PC-9 (cell line): ENCODE results near the gene ACACA. TPM values are rescaled to one million over a fixed set of nuclear protein-coding genes. Genes with fewer than 3 reads are reported as not detected.
"Not testable (repeated sequence)": the region's sequence is repeated elsewhere in the genome, so short reads cannot be mapped to it uniquely, and the experiment has no call there.

Experiments used
- BruUV-seq: library from RNA; stranded (reverse); fragments of 400-500 nt; replicated peaks from 2 replicates; lab custom pipeline; 2021; lab: Mats Ljungman, UMichigan
- CTCF ChIA-PET: fragments of 300-600 bp; sonication (Branson Sonifier 250); formaldehyde crosslinking; loops from one replicate; lab custom pipeline; 2022; ENCODE audit warnings: antibody characterized with exemption; lab: Charles Lee
- POLR2A ChIA-PET: fragments of 300-600 bp; sonication (Branson Sonifier 250); formaldehyde crosslinking; loops from one replicate; lab custom pipeline; 2022; ENCODE audit warnings: antibody characterized with exemption; ENCODE audit not compliant: unreplicated experiment; lab: Charles Lee
- DNase-seq, 2 experiments: peaks; one replicate each; pipeline versions ENCODE4 v3.0.0 to v3.0.0-alpha.2; 2015 to 2022; ENCODE audit warnings: mixed read lengths in 1 of 2
- H2AFZ ChIP-seq: fragments of 200-600 bp; sonication (generic); 2 replicates; pipeline ENCODE4 v1.8.1; 2017; ENCODE audit warnings: antibody characterized with exemption
- H3F3A ChIP-seq: fragments of 200-600 bp; sonication (generic); 2 replicates; pipeline ENCODE4 v1.8.1; 2017; ENCODE audit warnings: antibody characterized with exemption, mild to moderate bottlenecking, low read depth; ENCODE audit not compliant: insufficient read depth
- H3K27ac ChIP-seq: fragments of 200-600 bp; sonication (generic); 2 replicates; pipeline ENCODE4 v1.6.1; 2016; ENCODE audit warnings: mixed run types
- H3K27me3 ChIP-seq: fragments of 200-600 bp; sonication (generic); 2 replicates; pipeline ENCODE4 v1.6.1; 2016; ENCODE audit warnings: low read depth, mixed run types; ENCODE audit not compliant: insufficient read depth
- H3K36me3 ChIP-seq: fragments of 200-600 bp; sonication (generic); 2 replicates; pipeline ENCODE4 v1.6.1; 2016; ENCODE audit warnings: low read depth, mixed run types
- H3K4me1 ChIP-seq: fragments of 200-600 bp; sonication (generic); replicated peaks from 2 replicates; pipeline ENCODE4 v1.6.1; 2016; ENCODE audit warnings: mixed run types; ENCODE audit not compliant: insufficient read depth
- H3K4me2 ChIP-seq: fragments of 200-600 bp; sonication (generic); 2 replicates; pipeline ENCODE4 v1.6.1; 2017; ENCODE audit warnings: mixed run types
- H3K4me3 ChIP-seq: fragments of 200-600 bp; sonication (generic); 2 replicates; pipeline ENCODE4 v1.6.1; 2016; ENCODE audit warnings: mixed run types
- H3K79me2 ChIP-seq: fragments of 200-600 bp; sonication (generic); 2 replicates; pipeline ENCODE4 v1.6.1; 2017; ENCODE audit warnings: low read depth, mixed run types
- H3K9me2 ChIP-seq: fragments of 200-600 bp; sonication (generic); 2 replicates; pipeline ENCODE4 v1.8.1; 2017; ENCODE audit warnings: mild to moderate bottlenecking; ENCODE audit not compliant: insufficient read depth
- H3K9me3 ChIP-seq: fragments of 200-600 bp; sonication (generic); 2 replicates; pipeline ENCODE4 v1.8.1; 2016; ENCODE audit warnings: low read depth; ENCODE audit not compliant: insufficient read depth
- H4K20me1 ChIP-seq: fragments of 200-600 bp; sonication (generic); 2 replicates; pipeline ENCODE4 v1.8.1; 2017; ENCODE audit not compliant: insufficient read depth
- CTCF ChIP-seq: fragments of 200-600 bp; sonication (generic); conservative IDR thresholded peaks from 2 replicates; pipeline ENCODE4 v1.6.1; 2017; ENCODE audit warnings: mixed run types, antibody characterized with exemption, mild to moderate bottlenecking, moderate library complexity
- EZH2 ChIP-seq: fragments of 200-600 bp; sonication (generic); IDR thresholded peaks from 2 replicates; pipeline ENCODE4 v1.8.0; 2017; ENCODE audit warnings: antibody characterized with exemption, low read depth
- intact Hi-C: fragments of 100-400 bp; cut with micrococcal nuclease; formaldehyde crosslinking; loops from one replicate; pipeline ENCODE4 v1.10.0; 2022; ENCODE audit not compliant: unreplicated experiment
- total RNA-seq: library from RNA; stranded (reverse); gene quantifications from 2 replicates; pipeline ENCODE4 v1.2.3, GENCODE V29; 2021

Gene ACACA
- total RNA-seq, 1 experiment from 2014 or later = 185 TPM

GRCh38 chr17:37081287-37081686, 325.3 kb downstream of the ACACA start:
- TF ChIP-seq EZH2 = no peak
- no peak for TF ChIP-seq CTCF
- Histone ChIP-seq H3K9me2 (no peaks in the 10 kb centered on the region), H3K4me2 (no peak overlapping the region), H3K36me3 (peaks cover under 1% of the 10 kb centered on the region; the same call in 1 of the 2 replicates), H2AFZ (no peak overlapping the region), H3F3A (peaks cover 24% of the 10 kb centered on the region; the same call in 1 of the 2 replicates), H3K27me3 (no peaks in the 10 kb centered on the region), H3K27ac (no peak overlapping the region), H3K4me1 (no peaks in the 10 kb centered on the region), H3K79me2 (no peaks in the 10 kb centered on the region), H4K20me1 (no peaks in the 10 kb centered on the region), H3K4me3 (no peak overlapping the region), H3K9me3 (no peaks in the 10 kb centered on the region)
- DNase-seq = no peak
- BruUV-seq = no TSS peak
- intact Hi-C loops = no loop called here
- POLR2A ChIA-PET = no interaction called here
- CTCF ChIA-PET = no interaction called here

- DNase-seq = no peak
- no TSS peak for BruUV-seq
- H3K27me3 ChIP-seq = no peaks in the 10 kb centered on the region
- no peaks in the 10 kb centered on the region for H3K79me2 ChIP-seq
- no peak overlapping the region for H3K4me3 ChIP-seq
- H3F3A ChIP-seq = peaks cover 24% of the 10 kb centered on the region; the same call in 1 of the 2 replicates
- H3K36me3 ChIP-seq = no peaks in the 10 kb centered on the region
- H3K9me2 ChIP-seq = no peaks in the 10 kb centered on the region
- no peak overlapping the region for H2AFZ ChIP-seq
- TF ChIP-seq CTCF (no peak), EZH2 (no peak)
- H3K4me1 ChIP-seq = no peaks in the 10 kb centered on the region
- ChIA-PET CTCF (no interaction called here), POLR2A (no interaction called here)
- H3K27ac ChIP-seq = no peak overlapping the region
- H3K4me2 ChIP-seq = no peak overlapping the region
- H4K20me1 ChIP-seq = no peaks in the 10 kb centered on the region
- intact Hi-C loops = no loop called here
- no peaks in the 10 kb centered on the region for H3K9me3 ChIP-seq
Measured at GRCh38 chr17:37079735-37080134, 326.9 kb downstream of the ACACA start.

GRCh38 chr17:37079065-37079708, 327.4 kb downstream of the ACACA start:
- no peaks in the 10 kb centered on the region for H3K79me2 ChIP-seq
- intact Hi-C loops = no loop called here
- H3K4me1 ChIP-seq = no peaks in the 10 kb centered on the region
- H2AFZ ChIP-seq = no peak overlapping the region
- H4K20me1 ChIP-seq = no peaks in the 10 kb centered on the region
- H3K9me2 ChIP-seq = no peaks in the 10 kb centered on the region
- no TSS peak for BruUV-seq
- no peak overlapping the region for H3K27ac ChIP-seq
- DNase-seq = no peak
- H3F3A ChIP-seq = peaks cover 24% of the 10 kb centered on the region; the same call in 1 of the 2 replicates
- H3K4me3 ChIP-seq = no peak overlapping the region
- H3K9me3 ChIP-seq = no peaks in the 10 kb centered on the region
- TF ChIP-seq EZH2 (no peak), CTCF (no peak)
- no peaks in the 10 kb centered on the region for H3K27me3 ChIP-seq
- no peaks in the 10 kb centered on the region for H3K36me3 ChIP-seq
- ChIA-PET POLR2A (no interaction called here), CTCF (no interaction called here)
- no peak overlapping the region for H3K4me2 ChIP-seq

- H3K4me3 ChIP-seq, H4K20me1 ChIP-seq, H3K27me3 ChIP-seq, H2AFZ ChIP-seq, POLR2A ChIA-PET, H3K27ac ChIP-seq, H3K4me2 ChIP-seq, H3K9me2 ChIP-seq, intact Hi-C loops, CTCF ChIA-PET, H3K4me1 ChIP-seq, H3F3A ChIP-seq, H3K9me3 ChIP-seq, H3K36me3 ChIP-seq, BruUV-seq, H3K79me2 ChIP-seq, DNase-seq: not testable (repeated sequence)
Measured at GRCh38 chr17:37073464-37073863, 333.2 kb downstream of the ACACA start.
